Prostate gland (tissue), 2 donors: ENCODE data around the gene CPA1.

Source experiments
- CTCF ChIP-seq, 4 experiments: fragments of 200-600 bp in 2 of 4; fragments of 450-650 bp in 2 of 4; sonication (generic) in 2 of 4; IDR thresholded peaks; 1 replicate in 3 of 4; 2 replicates in 1 of 4; pipeline ENCODE4 v1.5.1; 2016 to 2019; ENCODE audit warnings: antibody characterized with exemption in 4 of 4, mild to moderate bottlenecking in 2 of 4, moderate library complexity in 2 of 4
- POLR2A ChIP-seq: fragments of 450-650 bp; IDR thresholded peaks from one replicate; pipeline ENCODE4 v1.6.1; 2016; ENCODE audit warnings: antibody characterized with exemption, mild to moderate bottlenecking

GRCh38 chr7:130388671-130389070, 8.4 kb downstream of the CPA1 start:
- TF ChIP-seq POLR2A, result no peak
- TF ChIP-seq CTCF (IDR thresholded peaks at IDR 0.05), result no peak
